HEK293 (cell line): ENCODE data around the gene STAT3.
A peak's percentile ranks its signal among the peaks of the same experiment; 100 is the strongest.

ENCODE experiments used
- CTCF ChIA-PET: fragments of 350-600 bp; formaldehyde crosslinking; extraction: SDS; loops from one replicate; lab custom pipeline; 2021; ENCODE audit warnings: antibody characterized with exemption; lab: Yijun Ruan, JAX
- POLR2A ChIA-PET: fragments of 300-600 bp; formaldehyde crosslinking; extraction: SDS; loops from one replicate; lab custom pipeline; 2020; ENCODE audit warnings: antibody characterized with exemption, inconsistent platforms; lab: Yijun Ruan, JAX
- H3K27ac ChIP-seq: fragments of 200-500 bp; sonication (Bioruptor generic); 2 replicates; pipeline ENCODE4 v1.5.1; 2014; ENCODE audit warnings: low read depth, low read length, control low read depth, inconsistent platforms; ENCODE audit errors: extremely low read depth
- H3K36me3 ChIP-seq, 2 experiments: fragments of 200-500 bp in 1 of 2; sonication (Bioruptor generic) in 1 of 2; 1 replicate in 1 of 2; 2 replicates in 1 of 2; pipeline ENCODE4 v1.5.1; 2014 to 2017; ENCODE audit warnings: inconsistent platforms in 2 of 2, low read length in 2 of 2; ENCODE audit not compliant: control insufficient read depth in 2 of 2, insufficient read depth in 1 of 2
- H3K4me1 ChIP-seq: fragments of 200-500 bp; sonication (Bioruptor generic); 2 replicates; pipeline ENCODE4 v1.5.1; 2014; ENCODE audit warnings: mild to moderate bottlenecking, low read length, inconsistent platforms; ENCODE audit not compliant: control insufficient read depth, insufficient read depth
- H3K4me3 ChIP-seq: 2 replicates; pipeline ENCODE4 v1.5.1; 2011; ENCODE audit warnings: low read depth, mild to moderate bottlenecking, control low read depth, low read length, moderate library complexity
- H3K9me3 ChIP-seq: fragments of 200-500 bp; sonication (Bioruptor generic); 2 replicates; pipeline ENCODE4 v1.5.1; 2014; ENCODE audit warnings: low read depth, low read length, inconsistent platforms; ENCODE audit not compliant: control insufficient read depth, insufficient read depth
- EGR2 ChIP-seq: fragments of 450-650 bp; formaldehyde crosslinking; IDR thresholded peaks from 2 replicates; pipeline ENCODE4 v1.5.1; 2016; ENCODE audit warnings: low read depth, missing biosample characterization, missing genetic modification characterization
- FEZF1 ChIP-seq: fragments of 450-650 bp; formaldehyde crosslinking; IDR thresholded peaks from 2 replicates; pipeline ENCODE4 v1.5.1; 2016; ENCODE audit warnings: missing biosample characterization, missing genetic modification characterization
- HOXD13 ChIP-seq: sonication (generic); formaldehyde crosslinking; IDR thresholded peaks from 2 replicates; pipeline ENCODE4 v1.8.0; 2022; ENCODE audit warnings: missing genetic modification reagents, borderline replicate concordance
- KLF1 ChIP-seq: fragments of 450-650 bp; formaldehyde crosslinking; IDR thresholded peaks from 2 replicates; pipeline ENCODE4 v1.5.1; 2016; ENCODE audit warnings: missing biosample characterization, missing genetic modification characterization
- KLF16 ChIP-seq: fragments of 450-650 bp; formaldehyde crosslinking; IDR thresholded peaks from 2 replicates; pipeline ENCODE4 v1.5.1; 2017; ENCODE audit warnings: missing biosample characterization, missing genetic modification characterization
- SETDB1 ChIP-seq: IDR thresholded peaks from one replicate; pipeline ENCODE4 v1.6.1; 2017; ENCODE audit warnings: mild to moderate bottlenecking, low read length, moderate library complexity, mixed read lengths; ENCODE audit not compliant: insufficient read length
- ZEB2 ChIP-seq: fragments of 450-650 bp; formaldehyde crosslinking; IDR thresholded peaks from 2 replicates; pipeline ENCODE4 v1.5.1; 2016; ENCODE audit warnings: missing biosample characterization, missing genetic modification characterization
- ZFP3 ChIP-seq: fragments of 450-650 bp; formaldehyde crosslinking; IDR thresholded peaks from 2 replicates; pipeline ENCODE4 v1.5.1; 2016; ENCODE audit warnings: low read depth, missing biosample characterization, missing genetic modification characterization
- ZNF24 ChIP-seq: fragments of 450-650 bp; formaldehyde crosslinking; IDR thresholded peaks from 2 replicates; pipeline ENCODE4 v1.5.1; 2016; ENCODE audit warnings: missing biosample characterization, missing genetic modification characterization
- ZNF529 ChIP-seq: fragments of 450-650 bp; formaldehyde crosslinking; IDR thresholded peaks from 2 replicates; pipeline ENCODE4 v1.5.1; 2017; ENCODE audit warnings: missing genetic modification characterization, missing biosample characterization; ENCODE audit not compliant: insufficient replicate concordance
- ZNF544 ChIP-seq: fragments of 450-650 bp; formaldehyde crosslinking; IDR thresholded peaks from 2 replicates; pipeline ENCODE4 v1.5.0; 2017; ENCODE audit warnings: missing biosample characterization, missing genetic modification characterization
- ZNF677 ChIP-seq: fragments of 450-650 bp; IDR thresholded peaks from 2 replicates; pipeline ENCODE4 v1.5.0; 2018; ENCODE audit warnings: missing biosample characterization, mild to moderate bottlenecking, missing genetic modification characterization, moderate library complexity
- TF ChIP-seq, protein P1 (sequence below): fragments of 450-650 bp; formaldehyde crosslinking; IDR thresholded peaks from 2 replicates; pipeline ENCODE4 v1.5.1; 2017; ENCODE audit warnings: missing biosample characterization, missing genetic modification characterization
- TF ChIP-seq, protein P2 (sequence below): fragments of 450-650 bp; formaldehyde crosslinking; IDR thresholded peaks from 2 replicates; pipeline ENCODE4 v1.5.1; 2016; ENCODE audit warnings: missing biosample characterization, missing genetic modification characterization
- TF ChIP-seq, protein P3 (sequence below): fragments of 450-650 bp; formaldehyde crosslinking; IDR thresholded peaks from 2 replicates; pipeline ENCODE4 v1.5.1; 2017; ENCODE audit warnings: missing biosample characterization, missing genetic modification characterization
- TF ChIP-seq, protein P4 (sequence below): fragments of 450-650 bp; formaldehyde crosslinking; IDR thresholded peaks from 2 replicates; pipeline ENCODE4 v1.5.1; 2016; ENCODE audit warnings: missing biosample characterization, missing genetic modification characterization

The STAT3 gene

DNA sequence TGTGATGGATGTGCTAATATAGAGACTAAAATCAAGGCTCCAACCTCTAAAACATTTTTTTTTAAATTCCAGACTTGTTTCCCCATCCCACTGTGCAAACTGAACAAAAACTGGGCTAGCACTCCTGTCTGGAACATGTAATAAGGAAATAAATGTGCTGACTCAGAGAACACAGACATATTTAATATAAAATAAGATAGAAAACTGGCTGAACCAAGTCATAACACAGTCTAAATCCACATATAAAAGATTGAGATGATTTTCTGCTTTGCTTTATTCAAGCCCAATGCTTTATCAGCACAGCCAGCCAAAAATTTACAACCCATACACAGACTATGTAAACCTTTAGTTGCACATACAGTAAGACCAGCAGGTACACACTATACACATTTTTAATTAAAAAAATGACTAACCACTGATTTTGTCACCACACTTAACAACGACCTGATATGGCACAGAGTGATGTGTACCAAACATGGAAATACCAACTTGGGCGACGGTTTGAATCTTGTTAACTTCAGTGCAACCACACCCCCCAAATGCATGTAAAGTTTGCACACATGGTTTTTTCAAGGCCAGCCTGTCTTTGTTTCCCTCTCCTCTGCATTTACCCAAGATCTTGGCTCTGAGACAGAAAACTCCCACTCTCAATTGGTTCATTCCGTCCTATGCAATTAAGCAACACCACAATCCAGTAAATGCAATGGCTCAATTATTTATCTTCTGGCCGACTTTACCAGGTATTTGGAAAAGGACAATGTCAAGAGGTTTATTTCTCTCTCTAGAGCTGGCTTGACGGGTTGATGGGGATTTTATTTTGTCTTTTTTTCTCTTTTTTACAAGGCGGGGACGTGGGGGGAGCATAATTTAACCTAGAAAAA is 1.2 kb downstream of the STAT3 start (continued):
- TF ChIP-seq, protein P1, sequence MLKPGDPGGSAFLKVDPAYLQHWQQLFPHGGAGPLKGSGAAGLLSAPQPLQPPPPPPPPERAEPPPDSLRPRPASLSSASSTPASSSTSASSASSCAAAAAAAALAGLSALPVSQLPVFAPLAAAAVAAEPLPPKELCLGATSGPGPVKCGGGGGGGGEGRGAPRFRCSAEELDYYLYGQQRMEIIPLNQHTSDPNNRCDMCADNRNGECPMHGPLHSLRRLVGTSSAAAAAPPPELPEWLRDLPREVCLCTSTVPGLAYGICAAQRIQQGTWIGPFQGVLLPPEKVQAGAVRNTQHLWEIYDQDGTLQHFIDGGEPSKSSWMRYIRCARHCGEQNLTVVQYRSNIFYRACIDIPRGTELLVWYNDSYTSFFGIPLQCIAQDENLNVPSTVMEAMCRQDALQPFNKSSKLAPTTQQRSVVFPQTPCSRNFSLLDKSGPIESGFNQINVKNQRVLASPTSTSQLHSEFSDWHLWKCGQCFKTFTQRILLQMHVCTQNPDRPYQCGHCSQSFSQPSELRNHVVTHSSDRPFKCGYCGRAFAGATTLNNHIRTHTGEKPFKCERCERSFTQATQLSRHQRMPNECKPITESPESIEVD (tag by site-specific recombination): peak; percentile 81
- TF ChIP-seq, protein P2, sequence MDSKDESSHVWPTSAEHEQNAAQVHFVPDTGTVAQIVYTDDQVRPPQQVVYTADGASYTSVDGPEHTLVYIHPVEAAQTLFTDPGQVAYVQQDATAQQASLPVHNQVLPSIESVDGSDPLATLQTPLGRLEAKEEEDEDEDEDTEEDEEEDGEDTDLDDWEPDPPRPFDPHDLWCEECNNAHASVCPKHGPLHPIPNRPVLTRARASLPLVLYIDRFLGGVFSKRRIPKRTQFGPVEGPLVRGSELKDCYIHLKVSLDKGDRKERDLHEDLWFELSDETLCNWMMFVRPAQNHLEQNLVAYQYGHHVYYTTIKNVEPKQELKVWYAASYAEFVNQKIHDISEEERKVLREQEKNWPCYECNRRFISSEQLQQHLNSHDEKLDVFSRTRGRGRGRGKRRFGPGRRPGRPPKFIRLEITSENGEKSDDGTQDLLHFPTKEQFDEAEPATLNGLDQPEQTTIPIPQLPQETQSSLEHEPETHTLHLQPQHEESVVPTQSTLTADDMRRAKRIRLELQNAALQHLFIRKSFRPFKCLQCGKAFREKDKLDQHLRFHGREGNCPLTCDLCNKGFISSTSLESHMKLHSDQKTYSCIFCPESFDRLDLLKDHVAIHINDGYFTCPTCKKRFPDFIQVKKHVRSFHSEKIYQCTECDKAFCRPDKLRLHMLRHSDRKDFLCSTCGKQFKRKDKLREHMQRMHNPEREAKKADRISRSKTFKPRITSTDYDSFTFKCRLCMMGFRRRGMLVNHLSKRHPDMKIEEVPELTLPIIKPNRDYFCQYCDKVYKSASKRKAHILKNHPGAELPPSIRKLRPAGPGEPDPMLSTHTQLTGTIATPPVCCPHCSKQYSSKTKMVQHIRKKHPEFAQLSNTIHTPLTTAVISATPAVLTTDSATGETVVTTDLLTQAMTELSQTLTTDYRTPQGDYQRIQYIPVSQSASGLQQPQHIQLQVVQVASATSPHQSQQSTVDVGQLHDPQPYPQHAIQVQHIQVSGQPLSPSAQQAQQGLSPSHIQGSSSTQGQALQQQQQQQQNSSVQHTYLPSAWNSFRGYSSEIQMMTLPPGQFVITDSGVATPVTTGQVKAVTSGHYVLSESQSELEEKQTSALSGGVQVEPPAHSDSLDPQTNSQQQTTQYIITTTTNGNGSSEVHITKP (tag by site-specific recombination): peak; percentile 98
- TF ChIP-seq ZNF544 (tag by site-specific recombination) (no peak), ZNF529 (no peak), HOXD13 (CRISPR knock-in tag) (no peak), EGR2 (tag by site-specific recombination) (0 out of 2 replicates have a peak, but pooled peaks have one; percentile 37), FEZF1 (tag by site-specific recombination) (no peak), KLF1 (tag by site-specific recombination) (peak; percentile 22; the same call in 1 of the 2 replicates), KLF16 (tag by site-specific recombination) (0 out of 2 replicates have a peak, but pooled peaks have one; percentile 9), ZNF677 (no peak), ZNF24 (tag by site-specific recombination) (no peak)
- TF ChIP-seq, all 188 proteins: peak for 10

DNA sequence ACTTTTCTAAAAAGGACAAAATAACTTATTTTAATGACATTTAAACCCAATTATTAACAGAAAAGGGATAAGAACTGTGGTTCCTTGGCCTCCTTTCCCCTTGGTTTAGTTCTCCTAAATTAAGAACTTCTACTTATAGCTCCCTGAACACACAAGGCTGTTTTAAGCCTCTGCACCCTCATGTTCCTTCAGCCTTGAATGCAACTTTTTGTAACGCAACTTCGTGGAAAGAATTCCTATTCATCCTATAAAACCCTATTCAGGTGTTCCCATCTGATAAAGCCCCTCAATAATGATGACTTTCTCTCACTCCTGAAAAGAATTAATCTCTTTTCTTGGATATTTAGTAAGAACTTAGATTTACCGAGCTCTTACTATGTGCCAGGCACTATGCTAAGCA is 6.3 kb downstream of the STAT3 start:
- H3K36me3 ChIP-seq: peaks cover 0 to 5% of the 10 kb centered on the region in 2 experiments; a peak in 2 of 3 replicates
- H3K4me1 ChIP-seq: peaks cover 16% of the 10 kb centered on the region
- ChIA-PET POLR2A (interaction anchor here (0.8 kb wide), 1 partner anchor 15 kb away, joined by 6 read pairs; no protein-coding TSS in a partner anchor), CTCF (interaction anchor here (0.7 kb wide), 1 partner anchor 82 kb away, joined by 3 read pairs; no protein-coding TSS in a partner anchor)
- TF ChIP-seq ZFP3 (tag by site-specific recombination): peak; percentile 89
- no peak for TF ChIP-seq ZEB2 (tag by site-specific recombination)
- no peaks in the 10 kb centered on the region for H3K9me3 ChIP-seq
- H3K4me3 ChIP-seq: no peak overlapping the region
- no peak overlapping the region for H3K27ac ChIP-seq

DNA sequence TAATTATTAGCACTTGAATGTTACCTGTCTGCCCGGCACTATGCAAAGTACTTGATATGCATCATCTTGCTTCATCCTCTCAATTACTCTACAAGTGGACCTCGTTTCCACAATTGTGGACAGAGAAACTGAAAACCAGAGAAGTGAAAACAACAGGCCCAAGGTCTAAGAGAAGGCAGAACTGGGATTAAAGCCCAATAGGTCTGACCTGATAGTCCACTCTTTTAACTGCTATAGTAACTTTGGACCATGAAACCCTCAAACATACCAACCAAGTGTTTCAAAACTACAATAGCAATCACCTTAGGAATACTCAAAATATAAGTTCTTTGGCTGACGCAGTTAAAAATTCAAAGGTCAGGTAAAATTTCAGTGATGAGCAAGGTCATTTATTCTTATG is 7.3 kb downstream of the STAT3 start:
- Histone ChIP-seq H3K36me3 (peaks cover 0 to 5% of the 10 kb centered on the region in 2 experiments; a peak in 2 of 3 replicates), H3K9me3 (no peaks in the 10 kb centered on the region), H3K4me1 (peaks cover 12% of the 10 kb centered on the region; the same call in 1 of the 2 replicates), H3K27ac (no peak overlapping the region), H3K4me3 (no peak overlapping the region)
- TF ChIP-seq, protein P3, sequence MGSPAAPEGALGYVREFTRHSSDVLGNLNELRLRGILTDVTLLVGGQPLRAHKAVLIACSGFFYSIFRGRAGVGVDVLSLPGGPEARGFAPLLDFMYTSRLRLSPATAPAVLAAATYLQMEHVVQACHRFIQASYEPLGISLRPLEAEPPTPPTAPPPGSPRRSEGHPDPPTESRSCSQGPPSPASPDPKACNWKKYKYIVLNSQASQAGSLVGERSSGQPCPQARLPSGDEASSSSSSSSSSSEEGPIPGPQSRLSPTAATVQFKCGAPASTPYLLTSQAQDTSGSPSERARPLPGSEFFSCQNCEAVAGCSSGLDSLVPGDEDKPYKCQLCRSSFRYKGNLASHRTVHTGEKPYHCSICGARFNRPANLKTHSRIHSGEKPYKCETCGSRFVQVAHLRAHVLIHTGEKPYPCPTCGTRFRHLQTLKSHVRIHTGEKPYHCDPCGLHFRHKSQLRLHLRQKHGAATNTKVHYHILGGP: no peak
- TF ChIP-seq, protein P4, sequence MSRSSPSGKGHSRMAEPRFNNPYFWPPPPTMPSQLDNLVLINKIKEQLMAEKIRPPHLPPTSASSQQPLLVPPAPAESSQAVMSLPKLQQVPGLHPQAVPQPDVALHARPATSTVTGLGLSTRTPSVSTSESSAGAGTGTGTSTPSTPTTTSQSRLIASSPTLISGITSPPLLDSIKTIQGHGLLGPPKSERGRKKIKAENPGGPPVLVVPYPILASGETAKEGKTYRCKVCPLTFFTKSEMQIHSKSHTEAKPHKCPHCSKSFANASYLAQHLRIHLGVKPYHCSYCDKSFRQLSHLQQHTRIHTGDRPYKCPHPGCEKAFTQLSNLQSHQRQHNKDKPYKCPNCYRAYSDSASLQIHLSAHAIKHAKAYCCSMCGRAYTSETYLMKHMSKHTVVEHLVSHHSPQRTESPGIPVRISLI: no peak
- no peak for TF ChIP-seq SETDB1
- CTCF ChIA-PET: no interaction called here
- POLR2A ChIA-PET: no interaction called here
